H9 (cell line): ENCODE results near the gene ALAD. TPM values are rescaled to one million over a fixed set of nuclear protein-coding genes. Genes with fewer than 3 reads are reported as not detected.

ENCODE experiments used
- DNase-seq: peaks from one replicate; pipeline ENCODE4 v3.0.0-alpha.2; 2017
- H2AFZ ChIP-seq: one replicate; pipeline ENCODE4 v1.6.1; 2013; ENCODE audit warnings: mild to moderate bottlenecking, low read length, control low read depth, moderate library complexity
- H2AK5ac ChIP-seq: 2 replicates; pipeline ENCODE4 v1.6.1; 2013; ENCODE audit warnings: low read length, control low read depth, mixed read lengths; ENCODE audit not compliant: insufficient read length
- H2BK120ac ChIP-seq: one replicate; pipeline ENCODE4 v1.6.1; 2013; ENCODE audit warnings: low read depth, mild to moderate bottlenecking, low read length, control low read depth, inconsistent platforms; ENCODE audit not compliant: poor library complexity, severe bottlenecking
- H2BK12ac ChIP-seq: 2 replicates; pipeline ENCODE4 v1.6.1; 2013; ENCODE audit warnings: low read length, control low read depth, mixed read lengths, low read depth; ENCODE audit not compliant: insufficient read length
- H2BK15ac ChIP-seq: 2 replicates; pipeline ENCODE4 v1.6.1; 2013; ENCODE audit warnings: low read depth, low read length, control low read depth
- H2BK20ac ChIP-seq: one replicate; pipeline ENCODE4 v1.6.1; 2013; ENCODE audit warnings: low read depth, mild to moderate bottlenecking, low read length, control low read depth, inconsistent platforms; ENCODE audit not compliant: poor library complexity, severe bottlenecking
- H2BK5ac ChIP-seq: 2 replicates; pipeline ENCODE4 v1.6.1; 2013; ENCODE audit warnings: low read length, control low read depth, mixed read lengths; ENCODE audit not compliant: insufficient read length
- H3K14ac ChIP-seq: 2 replicates; pipeline ENCODE4 v1.6.1; 2013; ENCODE audit warnings: low read length, control low read depth; ENCODE audit not compliant: insufficient read depth
- H3K18ac ChIP-seq: 2 replicates; pipeline ENCODE4 v1.6.1; 2013; ENCODE audit warnings: low read depth, mild to moderate bottlenecking, mixed read lengths, low read length, control low read depth; ENCODE audit not compliant: insufficient read length
- H3K23ac ChIP-seq: 2 replicates; pipeline ENCODE4 v1.6.1; 2013; ENCODE audit warnings: low read length, control low read depth, mixed read lengths, low read depth; ENCODE audit not compliant: insufficient read length
- H3K23me2 ChIP-seq: 2 replicates; pipeline ENCODE4 v1.6.1; 2013; ENCODE audit warnings: low read depth, mild to moderate bottlenecking, mixed read lengths, low read length, control low read depth; ENCODE audit not compliant: insufficient read length, poor library complexity, severe bottlenecking
- H3K27ac ChIP-seq: 2 replicates; pipeline ENCODE4 v1.5.1; 2013; ENCODE audit warnings: low read length, control low read depth, mixed read lengths, low read depth; ENCODE audit not compliant: insufficient read length
- H3K27me3 ChIP-seq: 2 replicates; pipeline ENCODE4 v1.6.1; 2013; ENCODE audit warnings: low read length, control low read depth, inconsistent platforms; ENCODE audit not compliant: insufficient read depth
- H3K4ac ChIP-seq: 2 replicates; pipeline ENCODE4 v1.6.1; 2013; ENCODE audit warnings: low read depth, mild to moderate bottlenecking, control low read depth, inconsistent platforms, low read length, moderate library complexity
- H3K4me1 ChIP-seq: 2 replicates; pipeline ENCODE4 v1.6.1; 2013; ENCODE audit warnings: low read length, control low read depth, inconsistent platforms; ENCODE audit not compliant: insufficient read depth
- H3K4me2 ChIP-seq: 2 replicates; pipeline ENCODE4 v1.6.1; 2013; ENCODE audit warnings: low read length, control low read depth, mixed read lengths; ENCODE audit not compliant: insufficient read length, insufficient read depth
- H3K56ac ChIP-seq: 2 replicates; pipeline ENCODE4 v1.6.1; 2013; ENCODE audit warnings: low read depth, mild to moderate bottlenecking, mixed read lengths, low read length, control low read depth; ENCODE audit not compliant: insufficient read length
- H3K79me1 ChIP-seq: 2 replicates; pipeline ENCODE4 v1.6.1; 2013; ENCODE audit warnings: low read depth, mild to moderate bottlenecking, moderate library complexity, low read length, control low read depth, inconsistent platforms; ENCODE audit not compliant: insufficient read depth, poor library complexity, severe bottlenecking
- H3K79me2 ChIP-seq: 2 replicates; pipeline ENCODE4 v1.6.1; 2013; ENCODE audit warnings: low read length, control low read depth, inconsistent platforms; ENCODE audit not compliant: insufficient read depth
- H3K9ac ChIP-seq: 2 replicates; pipeline ENCODE4 v1.6.1; 2013; ENCODE audit warnings: low read length, control low read depth, mixed read lengths; ENCODE audit not compliant: insufficient read length; ENCODE audit errors: extremely low read depth
- H3K9me3 ChIP-seq: one replicate; pipeline ENCODE4 v1.6.1; 2013; ENCODE audit warnings: low read depth, low read length, inconsistent platforms; ENCODE audit not compliant: control insufficient read depth
- H3T11ph ChIP-seq: one replicate; pipeline ENCODE4 v1.6.1; 2013; ENCODE audit warnings: mild to moderate bottlenecking, low read length, control low read depth, inconsistent platforms
- H4K20me1 ChIP-seq: one replicate; pipeline ENCODE4 v1.6.1; 2013; ENCODE audit not compliant: control insufficient read depth, insufficient read length, insufficient read depth
- H4K5ac ChIP-seq: 2 replicates; pipeline ENCODE4 v1.6.1; 2013; ENCODE audit warnings: low read depth, mild to moderate bottlenecking, mixed read lengths, low read length, control low read depth; ENCODE audit not compliant: insufficient read length
- H4K8ac ChIP-seq: replicated peaks from 2 replicates; pipeline ENCODE4 v1.6.1; 2013; ENCODE audit warnings: low read length, control low read depth, mixed read lengths, low read depth; ENCODE audit not compliant: insufficient read length
- H4K91ac ChIP-seq: 2 replicates; pipeline ENCODE4 v1.6.1; 2013; ENCODE audit warnings: low read depth, mild to moderate bottlenecking, moderate library complexity, mixed read lengths, low read length, control low read depth; ENCODE audit not compliant: insufficient read length
- H3K27ac Mint-ChIP-seq, 3 experiments: 2 replicates in 2 of 3; 3 replicates in 1 of 3; pipeline ENCODE4 v1.8.0; 2020 to 2021; ENCODE audit warnings: mixed read lengths in 3 of 3, mild to moderate bottlenecking in 1 of 3, moderate library complexity in 1 of 3
- H3K27me3 Mint-ChIP-seq: 2 replicates; pipeline ENCODE4 v1.8.0; 2021; ENCODE audit warnings: low read depth, mild to moderate bottlenecking, moderate library complexity, mixed read lengths
- H3K36me3 Mint-ChIP-seq, 3 experiments: 2 replicates in 2 of 3; 3 replicates in 1 of 3; pipeline ENCODE4 v1.8.0; 2020 to 2021; ENCODE audit warnings: low read depth in 3 of 3, mixed read lengths in 3 of 3; ENCODE audit not compliant: insufficient read depth in 1 of 3
- H3K4me1 Mint-ChIP-seq, 2 experiments: 2 replicates each; pipeline ENCODE4 v1.8.0; 2020; ENCODE audit warnings: mixed read lengths in 2 of 2
- H3K4me3 Mint-ChIP-seq, 2 experiments: 2 replicates in 1 of 2; 3 replicates in 1 of 2; pipeline ENCODE4 v1.8.0; 2020 to 2021; ENCODE audit warnings: mild to moderate bottlenecking in 2 of 2, mixed read lengths in 2 of 2, moderate library complexity in 1 of 2
- H3K9me3 Mint-ChIP-seq, 2 experiments: 2 replicates in 1 of 2; 3 replicates in 1 of 2; pipeline ENCODE4 v1.8.0; 2020; ENCODE audit warnings: mild to moderate bottlenecking in 2 of 2, mixed read lengths in 2 of 2, moderate library complexity in 1 of 2
- WGBS: extraction: QIAGEN DNeasy Blood & Tissue Kit; methylation state at CpG from one replicate; pipeline ENCODE4 v1.1.7; 2013; ENCODE audit warnings: missing lambda C conversion rate, low lambda C conversion rate, mixed read lengths; ENCODE audit not compliant: insufficient read length; ENCODE audit errors: extremely low coverage; 5-methylcytosine and 5-hydroxymethylcytosine counted together
- total RNA-seq: library from RNA; stranded (reverse); gene quantifications from 2 replicates; pipeline ENCODE4 v1.2.1, GENCODE V29; 2021
- TF ChIP-seq, protein P1 (sequence below): fragments of 200-600 bp; sonication (generic); conservative IDR thresholded peaks from 3 replicates; pipeline ENCODE4 v1.8.0; 2021; ENCODE audit warnings: antibody characterized with exemption, mild to moderate bottlenecking

Gene ALAD
- total RNA-seq, 1 experiment from 2014 or later: 13.2 TPM

DNA sequence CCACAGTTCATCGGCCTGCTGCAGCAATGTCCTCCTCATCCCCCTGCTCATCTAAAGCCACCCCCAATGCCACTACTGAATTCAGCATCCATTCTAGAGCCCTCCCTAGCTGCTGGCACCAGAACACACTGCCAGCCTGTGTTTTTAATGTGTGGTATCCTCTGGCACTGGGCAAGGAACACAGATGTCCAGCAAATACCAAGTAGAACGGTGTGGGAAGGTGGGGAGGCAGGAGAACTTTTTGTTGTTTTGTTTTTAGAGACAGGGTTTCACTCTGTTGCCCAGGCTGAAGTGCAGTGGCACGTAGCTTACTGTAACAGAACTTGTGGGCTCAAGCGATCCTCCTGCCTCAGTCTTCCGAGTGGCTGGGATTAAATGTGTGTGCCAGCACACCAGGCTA is 29.0 kb downstream of the ALAD start:
- Histone ChIP-seq H3K4me1 (no peaks in the 10 kb centered on the region), H2BK5ac (no peak overlapping the region), H3K23ac (no peak overlapping the region), H4K8ac (no peak overlapping the region), H2AFZ (no peak overlapping the region), H2BK120ac (no peak overlapping the region), H3K27me3 (no peaks in the 10 kb centered on the region), H3K9ac (no peak overlapping the region), H3K14ac (no peak overlapping the region), H4K91ac (no peak overlapping the region), H3K79me1 (no peaks in the 10 kb centered on the region), H3K4me2 (no peak overlapping the region), H3K23me2 (peaks cover 4% of the 10 kb centered on the region), H2BK20ac (no peak overlapping the region), H3K27ac (no peak overlapping the region), H3K79me2 (no peaks in the 10 kb centered on the region), H2AK5ac (no peak overlapping the region), H3K4ac (no peak overlapping the region), H4K5ac (no peak overlapping the region), H3T11ph (no peak overlapping the region), H3K9me3 (no peaks in the 10 kb centered on the region), H2BK15ac (no peak overlapping the region), H2BK12ac (no peak overlapping the region), H3K56ac (no peak overlapping the region), H4K20me1 (no peaks in the 10 kb centered on the region), H3K18ac (no peak overlapping the region)
- no peaks in the 10 kb centered on the region for H3K27me3 Mint-ChIP-seq
- DNase-seq: no peak
- peaks cover 0 to 30% (median 22%) of the 10 kb centered on the region in 3 experiments; a peak in 6 of 7 replicates for H3K36me3 Mint-ChIP-seq
- H3K4me3 Mint-ChIP-seq: no peak overlapping the region
- no peaks in the 10 kb centered on the region for H3K9me3 Mint-ChIP-seq
- 0 out of 7 replicates have a peak overlapping the region, but pooled peaks of 1 of the 3 experiments have one; percentile 34 for H3K27ac Mint-ChIP-seq
- H3K4me1 Mint-ChIP-seq: peaks cover 8 to 19% of the 10 kb centered on the region in 2 experiments
- WGBS: no CpG with 5 or more reads among the region's 5 CpGs
- TF ChIP-seq, protein P1, sequence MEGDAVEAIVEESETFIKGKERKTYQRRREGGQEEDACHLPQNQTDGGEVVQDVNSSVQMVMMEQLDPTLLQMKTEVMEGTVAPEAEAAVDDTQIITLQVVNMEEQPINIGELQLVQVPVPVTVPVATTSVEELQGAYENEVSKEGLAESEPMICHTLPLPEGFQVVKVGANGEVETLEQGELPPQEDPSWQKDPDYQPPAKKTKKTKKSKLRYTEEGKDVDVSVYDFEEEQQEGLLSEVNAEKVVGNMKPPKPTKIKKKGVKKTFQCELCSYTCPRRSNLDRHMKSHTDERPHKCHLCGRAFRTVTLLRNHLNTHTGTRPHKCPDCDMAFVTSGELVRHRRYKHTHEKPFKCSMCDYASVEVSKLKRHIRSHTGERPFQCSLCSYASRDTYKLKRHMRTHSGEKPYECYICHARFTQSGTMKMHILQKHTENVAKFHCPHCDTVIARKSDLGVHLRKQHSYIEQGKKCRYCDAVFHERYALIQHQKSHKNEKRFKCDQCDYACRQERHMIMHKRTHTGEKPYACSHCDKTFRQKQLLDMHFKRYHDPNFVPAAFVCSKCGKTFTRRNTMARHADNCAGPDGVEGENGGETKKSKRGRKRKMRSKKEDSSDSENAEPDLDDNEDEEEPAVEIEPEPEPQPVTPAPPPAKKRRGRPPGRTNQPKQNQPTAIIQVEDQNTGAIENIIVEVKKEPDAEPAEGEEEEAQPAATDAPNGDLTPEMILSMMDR: no peak
